Measurements from ENCODE around the gene EML3.
"Not testable (repeated sequence)": the region's sequence is repeated elsewhere in the genome, so short reads cannot be mapped to it uniquely, and the experiment has no call there.

The EML3 gene

GRCh38 chr11:62612366-62613290 lies at the start of gene EML3, which contains the start of gene ROM1:
TSS of gene EML3 (minus strand) at chr11:62612775. CDS start at chr11:62612457, 318 bp downstream.
TSS of gene ROM1 (plus strand) at chr11:62613257. CDS start at chr11:62613282, 25 bp downstream.
- DNase-seq (ENCODE audit: low read depth in 3 of 3) = peak; percentile 70 to 86 (median 71)

GRCh38 chr11:62656796-62657429 lies 44.3 kb upstream of the EML3 start:
- DNase-seq (ENCODE audit: low read depth in 3 of 3) = no peak

GRCh38 chr11:62654297-62654696 lies 41.7 kb upstream of the EML3 start:
- DNase-seq (ENCODE audit: low read depth in 3 of 3) = no peak

DNA sequence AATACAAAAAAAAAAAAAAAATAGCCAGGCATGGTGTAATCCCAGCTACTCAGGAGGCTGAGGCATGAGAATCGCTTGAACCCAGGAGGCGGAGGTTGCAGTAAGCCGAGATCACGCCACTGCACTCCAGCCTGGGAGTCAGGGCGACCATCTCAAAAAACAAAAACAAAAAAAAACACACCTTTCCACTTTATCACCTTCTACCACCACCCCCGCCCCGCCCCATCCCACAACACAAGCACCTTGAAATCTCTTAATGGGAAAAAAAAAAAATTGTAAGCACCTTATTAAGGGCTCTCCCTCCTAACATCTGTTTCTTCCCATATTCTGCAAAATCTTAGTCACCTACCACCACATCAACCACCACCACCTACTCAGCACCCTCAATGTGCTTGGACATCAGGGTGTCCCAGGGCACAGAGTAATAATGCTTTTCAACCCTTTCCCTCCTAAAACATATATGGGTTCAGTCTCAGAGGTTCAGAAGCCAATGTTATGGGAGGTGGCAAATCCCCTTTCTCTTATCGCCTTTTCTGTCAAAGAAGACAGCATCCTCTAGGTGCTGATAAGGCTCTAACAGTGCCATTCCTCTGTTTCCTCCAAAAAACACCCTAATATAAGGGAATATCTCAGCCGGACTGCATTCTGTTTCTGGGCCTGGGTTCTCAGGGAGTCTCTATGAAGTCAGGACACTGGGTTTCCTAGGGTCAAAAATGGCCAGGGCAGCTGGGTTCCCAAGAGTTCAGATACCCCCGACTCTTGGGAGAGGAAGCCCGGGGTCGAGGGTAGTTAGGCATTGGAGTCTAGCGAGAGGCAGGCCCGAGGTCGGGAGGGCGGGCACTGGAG lies 39.8 kb upstream of the EML3 start:
- no peak for DNase-seq (ENCODE audit: low read depth in 3 of 3)

- DNase-seq (ENCODE audit: low read depth in 3 of 3) = not testable (repeated sequence)
These were observed 37.7 kb upstream of the EML3 start for GRCh38 chr11:62650283-62650682.

GRCh38 chr11:62649486-62649885 lies 36.9 kb upstream of the EML3 start:
- DNase-seq (ENCODE audit: low read depth in 3 of 3) = no peak

DNA sequence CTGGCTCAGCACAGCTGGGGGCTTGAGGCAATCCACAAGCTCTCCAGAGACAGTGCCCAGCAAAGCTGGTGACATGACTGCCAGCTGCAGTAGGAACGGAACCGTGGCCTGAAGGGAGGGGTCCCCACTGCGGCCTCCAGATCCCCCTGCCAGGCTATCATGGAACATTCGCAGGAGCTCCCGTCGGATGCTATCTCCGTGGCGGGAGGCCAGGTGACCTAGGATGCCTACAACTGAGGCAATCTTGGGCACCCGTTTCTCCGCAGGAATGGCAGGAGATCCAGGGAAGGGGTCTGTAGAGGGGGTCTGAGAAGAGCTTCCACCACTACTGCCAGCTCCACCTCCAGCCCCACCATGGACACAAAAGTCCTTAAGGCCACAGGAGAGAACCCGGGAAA lies 36.4 kb upstream of the EML3 start:
- no peak for DNase-seq (ENCODE audit: low read depth in 3 of 3)

GRCh38 chr11:62648185-62648966 lies 35.8 kb upstream of the EML3 start:
- no peak for DNase-seq (ENCODE audit: low read depth in 3 of 3)

DNA sequence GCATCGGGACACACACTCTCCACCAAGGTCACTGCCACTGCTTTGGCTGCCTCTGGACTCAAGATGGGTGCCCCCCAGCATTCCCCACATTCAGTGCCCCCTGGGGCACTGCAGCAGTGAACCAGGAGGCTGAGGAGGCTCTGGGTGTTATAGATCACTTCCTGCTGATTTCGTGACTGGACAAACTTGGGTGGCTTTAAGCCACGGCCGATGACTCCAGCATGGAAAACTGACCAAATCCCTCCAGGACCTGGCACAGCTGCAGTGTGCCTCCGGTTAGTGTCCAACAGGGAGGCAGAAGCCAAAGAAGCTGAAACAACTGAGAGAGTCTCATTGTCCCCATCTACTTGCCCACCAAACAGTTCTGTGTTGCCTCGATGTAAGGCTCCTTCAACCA lies 35.0 kb upstream of the EML3 start:
- no peak for DNase-seq (ENCODE audit: low read depth in 3 of 3)

DNA sequence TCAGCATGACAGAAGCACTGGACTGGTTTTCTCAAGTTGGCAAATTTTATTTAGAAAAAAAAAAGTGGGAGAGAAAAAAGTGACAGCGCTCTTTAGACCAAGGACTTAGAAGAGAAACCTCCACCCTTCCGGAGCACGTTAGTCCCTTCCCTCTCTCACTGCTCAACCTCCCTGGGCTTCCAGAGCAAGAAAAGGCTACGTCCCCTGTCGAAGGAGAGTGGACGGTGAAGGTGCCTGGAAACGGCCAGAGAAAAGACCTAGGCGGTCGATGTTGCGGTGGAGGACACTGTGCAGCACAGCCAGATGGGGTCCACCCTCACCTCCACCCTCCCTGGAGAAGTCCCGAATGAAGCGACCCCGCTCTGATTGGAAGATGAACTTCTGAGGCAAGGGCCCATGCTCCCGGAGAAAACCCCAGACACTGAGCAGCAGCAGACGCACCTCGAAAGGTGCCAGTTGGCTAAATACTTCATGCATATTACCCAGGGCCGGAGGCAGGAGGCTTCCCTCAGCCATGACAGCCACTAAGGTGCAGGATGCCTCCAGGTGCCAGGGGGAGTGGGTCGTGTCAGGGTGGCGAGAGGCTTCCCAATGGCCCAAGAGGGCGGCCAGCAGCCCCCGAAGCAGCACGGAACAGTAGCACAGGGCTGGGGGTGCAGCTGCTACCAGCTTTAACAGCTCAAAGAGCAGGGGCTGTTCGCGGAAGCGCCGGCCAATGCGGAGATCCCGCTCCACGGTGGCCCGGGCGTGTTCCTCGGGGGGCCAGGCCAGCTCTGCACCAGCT lies 34.4 kb upstream of the EML3 start:
- DNase-seq (ENCODE audit: low read depth in 3 of 3) = no peak

- peak; percentile 99 to 100 (median 99) for DNase-seq (ENCODE audit: low read depth in 3 of 3)
These were observed 33.6 kb upstream of the EML3 start, which contains the start of gene GANAB for GRCh38 chr11:62645946-62646824. TSS of gene GANAB (minus strand) at chr11:62646613. CDS start at chr11:62646599, 14 bp downstream.

DNA sequence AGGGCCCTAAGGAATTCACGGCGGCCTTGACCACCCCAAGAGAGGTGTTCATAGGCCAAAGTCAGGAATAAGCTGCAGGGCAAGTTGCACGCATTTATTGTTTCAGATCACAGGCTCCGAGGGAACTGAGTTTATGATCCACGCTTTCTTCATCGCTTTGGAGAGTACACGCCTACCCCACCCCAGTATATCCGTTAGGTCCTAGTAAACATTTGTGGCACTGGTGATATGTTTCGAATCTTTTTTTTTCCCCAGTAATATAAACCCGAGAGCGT lies 33.0 kb upstream of the EML3 start:
- no peak for DNase-seq (ENCODE audit: low read depth in 3 of 3)

DNA sequence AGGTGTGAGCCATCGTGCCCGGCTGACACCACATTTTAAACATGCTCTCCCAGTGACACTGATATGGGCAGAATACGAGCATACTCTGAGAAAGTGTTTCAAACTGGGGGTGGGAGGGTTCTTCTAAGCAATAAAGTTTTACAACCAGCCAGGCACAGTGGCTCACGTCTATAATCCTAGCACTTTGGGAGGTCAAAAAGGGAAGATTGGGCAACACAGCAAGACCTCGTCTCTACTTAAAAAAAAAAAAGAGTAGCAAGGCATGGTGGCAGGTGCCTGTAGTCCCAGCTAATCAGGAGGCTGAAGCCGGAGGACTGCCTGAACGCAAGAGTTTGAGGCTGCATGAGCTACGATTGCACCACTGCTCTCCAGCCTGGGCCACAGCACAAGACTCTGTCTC lies 31.6 kb upstream of the EML3 start:
- no peak for DNase-seq (ENCODE audit: low read depth in 3 of 3)

- DNase-seq (ENCODE audit: low read depth in 3 of 3) = no peak
These were observed 19.9 kb upstream of the EML3 start for GRCh38 chr11:62632492-62632891.

DNA sequence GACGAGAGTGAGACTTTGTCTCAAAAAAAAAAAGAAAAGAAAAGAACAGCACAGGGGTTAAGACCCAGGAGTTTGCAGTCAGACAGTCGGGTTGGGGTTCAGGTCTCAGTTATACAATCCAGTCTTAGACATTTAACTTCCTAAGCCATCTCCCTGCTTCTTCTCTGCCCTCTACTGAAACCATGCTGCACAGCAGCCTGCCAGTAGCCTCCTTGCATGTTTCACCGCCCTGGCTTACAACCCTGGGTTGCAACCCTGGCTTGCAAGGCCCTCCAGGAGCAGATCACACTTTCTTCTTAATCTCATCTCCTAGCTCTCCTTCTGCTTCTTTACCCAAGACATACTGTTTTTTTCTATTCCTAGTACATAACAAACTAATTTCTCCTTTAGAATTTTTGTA lies 15.1 kb upstream of the EML3 start:
- no peak for DNase-seq (ENCODE audit: low read depth in 3 of 3)

- no peak for DNase-seq (ENCODE audit: low read depth in 3 of 3)
These were observed 10.0 kb upstream of the EML3 start for GRCh38 chr11:62622476-62623089.

- DNase-seq (ENCODE audit: low read depth in 3 of 3) = peak; percentile 93 to 95 (median 94)
These were observed 9.2 kb upstream of the EML3 start, which contains the start of gene B3GAT3 for GRCh38 chr11:62621567-62622470. TSS of gene B3GAT3 (minus strand) at chr11:62621986. CDS start at chr11:62621947, 39 bp downstream.

DNA sequence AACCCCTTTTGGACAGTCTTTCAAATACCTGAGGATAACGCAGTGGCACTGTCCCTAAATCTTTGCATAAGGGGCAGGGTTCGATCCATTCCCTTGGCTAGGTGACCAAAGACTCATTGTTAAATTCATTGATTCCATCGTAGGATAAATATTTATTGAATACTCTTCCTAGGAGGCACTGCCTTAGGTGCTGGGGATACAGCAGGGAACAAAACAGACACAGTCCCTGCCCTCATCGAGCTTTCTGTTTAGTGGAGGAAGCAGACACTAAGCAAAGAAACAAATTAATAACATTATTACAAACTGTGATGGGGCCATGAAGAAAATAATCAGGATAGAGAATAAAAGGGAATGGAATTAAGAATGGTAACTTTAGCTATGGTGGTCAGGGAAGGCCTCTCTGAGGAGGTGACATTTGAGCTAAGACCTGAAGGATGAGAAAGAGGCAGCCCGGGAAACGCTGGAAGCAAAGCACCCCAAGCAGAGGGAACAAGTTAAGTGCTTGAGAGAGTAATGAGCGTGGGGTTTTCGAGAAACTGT lies 8.5 kb upstream of the EML3 start:
- no peak for DNase-seq (ENCODE audit: low read depth in 3 of 3)

Data from stimulated activated CD4-positive, alpha-beta T cell treated with anti-CD3 and anti-CD28 coated beads, TNF-alpha, amount 100 ng/mL, for 48 hours (primary cell).